GM12878 (cell line): ENCODE results near the gene CKMT2.

ENCODE experiments used
- POLR2A ChIP-seq: IDR thresholded peaks from 2 replicates; pipeline ENCODE4 v1.6.1; 2011; ENCODE audit warnings: low read depth, mild to moderate bottlenecking, low read length
- TF ChIP-seq, protein P1 (sequence below): fragments of 450-650 bp; IDR thresholded peaks from 2 replicates; pipeline ENCODE4 v1.6.1; 2017; ENCODE audit warnings: mild to moderate bottlenecking

GRCh38 chr5:81254886-81255559, 21.9 kb downstream of the CKMT2 start:
- no peak for TF ChIP-seq POLR2A
- TF ChIP-seq, protein P1, sequence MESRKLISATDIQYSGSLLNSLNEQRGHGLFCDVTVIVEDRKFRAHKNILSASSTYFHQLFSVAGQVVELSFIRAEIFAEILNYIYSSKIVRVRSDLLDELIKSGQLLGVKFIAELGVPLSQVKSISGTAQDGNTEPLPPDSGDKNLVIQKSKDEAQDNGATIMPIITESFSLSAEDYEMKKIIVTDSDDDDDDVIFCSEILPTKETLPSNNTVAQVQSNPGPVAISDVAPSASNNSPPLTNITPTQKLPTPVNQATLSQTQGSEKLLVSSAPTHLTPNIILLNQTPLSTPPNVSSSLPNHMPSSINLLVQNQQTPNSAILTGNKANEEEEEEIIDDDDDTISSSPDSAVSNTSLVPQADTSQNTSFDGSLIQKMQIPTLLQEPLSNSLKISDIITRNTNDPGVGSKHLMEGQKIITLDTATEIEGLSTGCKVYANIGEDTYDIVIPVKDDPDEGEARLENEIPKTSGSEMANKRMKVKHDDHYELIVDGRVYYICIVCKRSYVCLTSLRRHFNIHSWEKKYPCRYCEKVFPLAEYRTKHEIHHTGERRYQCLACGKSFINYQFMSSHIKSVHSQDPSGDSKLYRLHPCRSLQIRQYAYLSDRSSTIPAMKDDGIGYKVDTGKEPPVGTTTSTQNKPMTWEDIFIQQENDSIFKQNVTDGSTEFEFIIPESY, result no peak
